ENCODE measurements around the gene PPP4C.

GRCh38 chr16:30046588-30046987, 29.2 kb upstream of the PPP4C start:
- TF ChIP-seq POLR2A (IDR thresholded peaks at IDR 0.05; ENCODE audit: low read length) (no peak), GATA1 (IDR thresholded peaks at IDR 0.05; ENCODE audit: low read depth, low read length) (no peak)

Measured in erythroblast (primary cell).